ENCODE data around the gene ACVR2A.
A peak's percentile ranks its signal among the peaks of the same experiment; 100 is the strongest.

ACVR2A gene

GRCh38 chr2:147855977-147856376 lies 11.1 kb downstream of the ACVR2A start:
- no peak for DNase-seq

GRCh38 chr2:147860009-147860408 lies 15.2 kb downstream of the ACVR2A start:
- DNase-seq = no peak

DNA sequence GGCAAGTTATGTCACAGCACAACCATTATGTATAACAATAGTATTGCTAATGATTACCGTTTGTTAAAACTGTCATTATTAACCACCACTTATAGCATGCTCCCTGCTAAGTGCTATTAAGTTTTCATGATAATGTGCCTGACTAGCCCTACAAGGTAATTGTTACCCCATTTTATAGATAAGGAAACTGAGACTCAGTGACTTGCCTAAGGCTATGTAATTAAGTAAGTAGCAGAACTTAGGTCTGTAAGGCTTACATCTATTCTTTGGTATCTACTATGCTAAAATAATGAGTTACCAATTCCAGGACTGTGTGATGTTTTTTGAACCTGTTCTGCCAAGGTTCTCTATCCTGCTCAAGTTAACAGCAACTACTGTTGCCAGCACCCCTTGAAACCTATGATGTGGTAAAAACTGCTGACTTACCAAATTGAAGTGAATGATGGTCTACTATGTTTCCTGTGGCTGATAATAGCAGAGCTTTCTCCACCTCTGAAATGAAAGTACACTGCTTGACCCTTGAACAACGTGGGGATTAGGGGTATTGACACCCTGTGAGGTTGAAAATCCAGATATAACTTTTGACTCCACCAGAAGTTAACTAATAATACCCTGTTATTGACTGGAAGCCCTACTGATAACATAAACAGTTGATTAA lies 18.2 kb downstream of the ACVR2A start:
- DNase-seq = peak in 1 of 2 donors; percentile 24

DNA sequence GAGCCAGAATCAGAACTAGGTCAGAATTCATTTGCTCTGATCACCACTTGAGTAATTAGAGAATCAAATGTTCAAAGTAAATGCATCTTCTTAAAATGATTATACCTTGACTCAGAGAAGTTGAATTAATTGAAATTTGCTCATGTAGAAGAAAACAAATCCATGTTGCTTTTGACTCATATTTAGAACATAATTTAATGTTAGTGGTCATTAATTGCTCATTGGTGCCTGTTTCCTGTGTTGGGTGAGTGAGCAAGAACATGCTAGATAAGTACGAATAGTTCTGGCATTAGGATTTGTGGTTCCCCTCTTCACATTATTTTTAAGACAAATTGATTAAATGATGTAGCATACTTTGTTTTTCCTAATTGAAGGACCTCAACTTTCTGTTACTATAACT lies 19.0 kb downstream of the ACVR2A start:
- no peak for DNase-seq

GRCh38 chr2:147865560-147865959 lies 20.7 kb downstream of the ACVR2A start:
- no peak for DNase-seq

DNA sequence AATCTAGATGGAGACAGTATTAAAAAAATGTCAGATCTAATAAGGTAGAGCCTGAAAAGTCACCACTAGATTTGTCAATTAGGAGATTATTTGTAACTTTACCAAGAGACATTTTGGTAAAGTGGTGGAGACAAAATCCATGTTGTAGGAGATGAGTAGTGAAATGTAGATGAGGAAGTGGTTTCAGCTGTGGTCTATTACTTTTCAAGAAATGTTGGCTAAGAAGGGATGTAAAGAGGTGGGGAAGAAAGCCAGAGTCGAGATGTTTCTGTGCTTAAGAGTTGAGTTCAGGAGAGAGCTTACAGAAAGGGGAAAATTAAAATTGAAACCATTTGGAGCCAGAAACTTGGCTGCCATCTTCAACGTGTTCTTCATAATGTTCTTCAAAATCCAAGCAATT lies 22.2 kb downstream of the ACVR2A start:
- DNase-seq = no peak

DNA sequence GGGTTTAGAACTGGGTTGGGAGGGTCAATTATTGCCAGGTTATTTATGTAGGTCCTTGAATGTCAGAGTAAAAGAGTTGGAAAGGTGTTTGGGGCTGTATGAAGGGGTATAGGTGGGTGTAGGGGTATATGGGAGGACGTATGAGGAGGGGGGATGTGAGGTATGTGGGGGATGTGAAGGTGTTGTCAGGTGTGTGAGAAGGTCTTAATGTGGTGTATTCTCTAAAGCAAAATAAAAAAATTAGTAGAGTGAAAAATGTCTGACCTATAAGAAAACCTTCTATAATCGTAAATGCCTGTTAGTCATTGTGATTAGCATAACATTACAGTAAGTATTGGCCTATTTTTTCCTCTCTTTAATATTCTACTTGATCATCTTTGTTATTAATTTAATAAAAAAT lies 25.1 kb downstream of the ACVR2A start:
- DNase-seq = no peak

- no peak for DNase-seq
Measured at GRCh38 chr2:147872967-147873366, 28.1 kb downstream of the ACVR2A start.

- DNase-seq = no peak
Measured at GRCh38 chr2:147873859-147874483, 29.1 kb downstream of the ACVR2A start.

DNA sequence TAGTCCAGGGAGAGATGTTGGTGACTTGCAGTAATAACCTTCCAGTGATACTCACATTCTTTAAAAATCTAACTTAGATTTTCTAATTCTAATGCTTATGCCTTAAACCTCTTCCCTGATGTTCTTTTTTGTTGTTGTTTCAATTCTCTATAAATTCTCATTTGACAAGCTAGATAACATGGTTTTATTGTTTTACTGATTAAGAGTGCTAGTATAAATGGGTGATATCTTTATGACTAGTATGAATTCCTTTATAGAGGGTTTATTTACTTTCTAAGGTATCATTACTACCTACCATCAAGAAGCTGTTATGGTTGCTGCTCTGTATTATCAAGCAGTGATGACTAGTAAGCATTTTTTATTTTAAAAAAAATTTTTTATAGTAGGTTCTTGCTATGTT lies 35.0 kb downstream of the ACVR2A start:
- DNase-seq = no peak

DNA sequence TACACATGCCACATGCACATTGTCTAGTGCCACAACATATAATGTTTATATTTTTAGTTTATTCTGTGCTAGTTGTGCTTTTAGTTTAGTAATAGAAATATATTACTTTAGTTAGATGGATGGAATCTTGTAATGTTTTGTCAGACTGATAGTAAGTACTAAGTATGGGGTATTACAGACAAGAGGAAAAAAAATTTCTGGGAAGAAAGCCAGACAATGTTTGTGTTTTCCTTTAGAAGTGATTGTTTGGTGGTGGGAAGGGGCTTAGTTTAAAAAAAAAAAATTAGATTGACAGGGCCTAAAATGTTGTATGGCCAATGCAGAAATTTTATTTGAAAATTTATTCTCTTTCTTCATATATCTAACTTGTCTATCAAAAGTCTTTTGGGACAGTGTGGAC lies 37.8 kb downstream of the ACVR2A start:
- DNase-seq = no peak

DNA sequence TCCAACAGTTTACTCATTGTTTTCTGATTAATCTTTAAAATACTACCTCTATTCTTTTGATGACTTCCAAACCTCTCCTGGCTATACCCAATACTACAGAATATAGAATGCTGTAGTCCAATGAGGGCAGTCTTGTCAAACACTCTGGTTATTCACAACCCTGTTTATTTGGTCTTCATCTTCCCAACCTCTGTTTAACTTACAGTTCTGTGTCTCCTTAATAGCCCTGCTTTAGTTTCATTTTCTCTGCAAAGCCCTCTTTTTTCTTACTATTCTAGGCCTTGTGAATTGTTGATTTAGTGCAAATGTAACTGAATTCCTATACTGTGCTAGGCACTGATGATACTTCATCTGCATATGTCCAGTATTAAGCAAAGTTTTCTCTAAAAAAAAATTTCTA lies 40.0 kb downstream of the ACVR2A start:
- no peak for DNase-seq

DNA sequence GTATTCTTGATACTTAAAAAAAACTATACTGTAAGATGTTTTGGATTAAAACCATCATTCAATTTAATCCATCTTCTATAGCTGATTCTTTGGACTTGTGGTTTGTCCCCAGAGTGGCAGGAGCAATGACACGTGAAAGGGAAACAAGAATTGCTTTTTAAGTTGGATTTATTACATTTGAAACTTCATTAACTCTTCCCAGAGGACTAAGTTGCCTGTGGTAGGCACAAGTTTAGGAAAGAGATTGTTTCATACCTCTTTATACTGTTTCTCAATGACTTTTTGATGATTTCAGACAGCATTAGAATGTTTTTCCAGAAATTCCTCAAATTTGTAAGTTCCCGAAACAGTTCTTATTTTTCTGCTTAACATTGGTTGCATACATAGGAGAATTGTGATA lies 41.3 kb downstream of the ACVR2A start:
- no peak for DNase-seq

DNA sequence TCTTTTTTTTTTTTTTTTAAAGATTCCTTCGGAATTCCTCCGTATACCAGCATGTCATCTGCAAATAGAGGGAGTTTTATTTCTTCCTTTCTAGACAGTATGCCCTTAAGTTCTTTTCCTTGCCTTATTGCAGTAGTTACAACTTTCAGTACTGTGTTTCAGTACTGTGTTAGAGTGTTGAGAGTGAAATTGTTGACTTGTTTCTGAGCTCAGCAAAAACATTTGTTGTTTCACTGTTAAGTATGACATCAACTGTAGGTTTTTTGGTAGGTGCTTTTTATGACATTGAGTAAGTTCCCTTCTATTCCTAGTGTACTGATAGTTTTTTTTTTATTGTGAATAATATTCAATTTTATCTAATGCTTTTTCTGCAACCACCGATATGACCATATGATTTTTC lies 43.9 kb downstream of the ACVR2A start:
- DNase-seq = no peak

GRCh38 chr2:147904051-147904450 lies 59.2 kb downstream of the ACVR2A start:
- no peak for DNase-seq

DNA sequence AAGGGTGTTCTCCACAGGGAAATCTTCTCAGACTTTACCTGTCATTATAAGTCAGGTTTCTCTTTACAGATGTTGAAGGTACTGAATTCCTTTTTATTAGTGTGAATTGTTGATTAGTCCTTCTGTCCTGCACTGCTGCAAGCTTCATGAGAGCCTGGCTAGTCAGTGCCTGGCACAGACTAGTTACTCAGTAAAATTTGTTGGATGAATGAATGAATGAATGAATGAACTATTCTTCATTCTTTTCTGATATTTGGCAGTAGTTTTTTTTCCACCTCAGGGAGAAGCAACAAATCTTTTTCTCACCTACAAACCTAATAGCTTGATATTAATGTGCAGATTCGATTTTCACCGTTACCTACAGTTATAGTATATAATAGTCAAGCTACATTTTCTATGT lies 64.3 kb downstream of the ACVR2A start:
- no peak for DNase-seq

DNA sequence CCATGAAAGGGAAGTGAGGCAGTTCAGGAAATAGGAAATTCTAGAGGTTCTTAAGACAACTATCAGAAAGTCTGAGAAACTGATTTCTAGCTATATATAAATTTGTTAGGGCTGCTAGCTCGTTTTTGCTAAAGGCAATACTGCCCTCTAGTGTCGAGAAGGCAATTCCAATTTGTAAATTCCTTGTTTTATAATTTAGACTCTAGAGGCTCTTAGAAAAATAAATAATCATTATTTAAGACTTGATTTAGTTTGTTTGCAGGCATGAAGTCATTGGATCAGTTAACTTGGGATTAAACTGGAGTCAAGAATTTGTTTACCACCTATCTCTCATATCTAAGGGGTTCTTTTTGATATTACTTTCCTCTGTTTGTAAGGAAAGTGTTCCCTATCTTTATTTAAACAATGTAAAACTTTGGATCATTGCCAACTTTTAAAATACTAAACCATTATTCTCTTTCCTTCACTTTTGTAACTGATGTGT lies 66.2 kb downstream of the ACVR2A start:
- DNase-seq = peak; percentile 11 to 66

GRCh38 chr2:147913701-147914480 lies 69.1 kb downstream of the ACVR2A start:
- DNase-seq = no peak

DNA sequence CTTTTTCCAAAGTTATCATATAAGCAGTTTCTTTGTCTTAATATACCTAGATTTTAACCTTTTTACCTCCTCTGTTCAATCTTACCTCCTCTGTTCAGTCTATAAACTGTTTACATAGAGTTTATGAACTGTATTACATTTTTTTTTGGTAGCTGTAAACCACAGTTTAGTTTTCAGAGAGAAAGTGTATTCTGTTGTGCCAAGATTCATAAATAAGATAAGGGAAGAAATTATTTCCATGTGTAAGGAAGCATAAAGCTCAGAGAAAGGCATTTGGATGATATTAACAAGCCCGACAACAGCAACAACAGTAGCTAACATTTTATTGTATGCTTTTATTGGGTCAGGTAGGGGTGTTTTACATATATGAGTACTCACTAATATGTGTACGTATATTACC lies 71.2 kb downstream of the ACVR2A start:
- DNase-seq = no peak

DNA sequence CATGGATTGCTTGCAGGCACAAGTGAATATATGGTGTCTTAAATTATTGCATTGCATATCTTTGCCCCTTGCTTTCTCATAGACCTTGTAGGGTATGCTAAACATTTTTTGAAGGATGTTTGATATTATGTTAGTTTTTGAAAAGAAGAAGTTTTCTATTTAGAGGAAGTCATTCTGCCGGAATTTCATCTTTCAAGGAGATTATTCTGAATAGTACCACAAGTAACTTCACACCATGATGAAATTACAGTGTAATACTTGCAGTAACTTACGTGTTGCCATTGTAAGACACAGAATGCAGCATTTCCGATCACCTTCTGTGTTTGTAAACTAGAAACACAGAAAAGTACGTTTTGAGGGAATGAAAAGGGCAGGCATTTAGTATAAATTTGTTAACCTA lies 71.9 kb downstream of the ACVR2A start:
- DNase-seq = no peak

DNA sequence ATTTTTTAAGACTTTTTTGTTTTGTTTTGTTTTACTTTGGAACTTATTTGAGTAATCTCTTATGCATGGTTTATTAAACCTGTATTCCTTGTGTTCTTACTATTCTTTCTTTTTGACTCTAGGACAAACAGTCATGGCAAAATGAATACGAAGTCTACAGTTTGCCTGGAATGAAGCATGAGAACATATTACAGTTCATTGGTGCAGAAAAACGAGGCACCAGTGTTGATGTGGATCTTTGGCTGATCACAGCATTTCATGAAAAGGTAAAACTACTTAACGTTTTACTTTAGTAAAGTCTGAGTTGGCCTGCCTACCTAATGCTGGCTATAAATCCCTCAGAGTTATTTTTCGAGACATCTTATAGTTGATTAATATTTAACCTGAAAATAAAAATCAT lies 72.3 kb downstream of the ACVR2A start:
- no peak for DNase-seq

DNA sequence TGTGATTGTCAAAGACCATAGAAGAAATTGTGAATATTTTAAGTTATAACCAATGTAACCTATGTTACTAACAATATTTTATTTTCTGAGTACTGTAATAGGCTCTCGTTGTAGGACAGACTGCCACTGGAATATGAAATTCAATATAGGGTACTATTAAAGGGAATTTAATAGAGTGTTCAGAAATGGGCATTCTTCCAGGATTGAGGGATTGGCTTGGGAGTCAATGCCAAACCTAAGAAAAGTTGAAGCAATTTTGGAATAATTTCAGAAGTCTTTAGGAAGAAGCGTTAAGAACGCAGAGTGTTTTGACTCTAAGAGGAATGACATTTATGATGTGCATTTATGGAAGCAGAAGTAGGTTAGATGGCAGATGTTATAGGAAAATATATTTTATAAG lies 79.0 kb downstream of the ACVR2A start:
- DNase-seq = no peak

- no peak for DNase-seq
Measured at GRCh38 chr2:147924647-147925046, 79.8 kb downstream of the ACVR2A start.

DNA sequence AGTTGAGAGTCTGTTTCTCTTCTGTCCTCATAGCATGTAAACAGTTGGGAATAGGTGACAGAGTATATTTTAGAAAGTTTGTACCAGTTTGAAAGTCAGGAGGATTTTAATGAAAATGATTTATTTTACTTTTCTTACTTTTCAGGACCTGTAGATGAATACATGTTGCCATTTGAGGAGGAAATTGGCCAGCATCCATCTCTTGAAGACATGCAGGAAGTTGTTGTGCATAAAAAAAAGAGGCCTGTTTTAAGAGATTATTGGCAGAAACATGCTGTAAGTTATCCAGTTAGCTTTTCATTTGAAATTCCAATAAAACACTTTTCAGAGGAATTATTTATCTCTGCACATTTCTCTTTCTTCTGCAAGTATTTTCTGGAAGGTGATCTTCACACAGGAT lies 81.1 kb downstream of the ACVR2A start:
- DNase-seq = no peak

Data from CD4-positive, alpha-beta T cell treated with Interleukin-4 for 1 hour (primary cell).